RCC 7860 (cell line): ENCODE measurements around the gene UGT1A9.

Experiments
- DNase-seq: peaks from one replicate; pipeline ENCODE4 v3.0.0-alpha.2; 2015; ENCODE audit warnings: low spot score
- FAIRE-seq: peaks from 2 replicates; lab custom pipeline; 2012; peaks lifted over from hg19 to GRCh38; lab: Jason Lieb, UNC

Gene UGT1A9

DNA sequence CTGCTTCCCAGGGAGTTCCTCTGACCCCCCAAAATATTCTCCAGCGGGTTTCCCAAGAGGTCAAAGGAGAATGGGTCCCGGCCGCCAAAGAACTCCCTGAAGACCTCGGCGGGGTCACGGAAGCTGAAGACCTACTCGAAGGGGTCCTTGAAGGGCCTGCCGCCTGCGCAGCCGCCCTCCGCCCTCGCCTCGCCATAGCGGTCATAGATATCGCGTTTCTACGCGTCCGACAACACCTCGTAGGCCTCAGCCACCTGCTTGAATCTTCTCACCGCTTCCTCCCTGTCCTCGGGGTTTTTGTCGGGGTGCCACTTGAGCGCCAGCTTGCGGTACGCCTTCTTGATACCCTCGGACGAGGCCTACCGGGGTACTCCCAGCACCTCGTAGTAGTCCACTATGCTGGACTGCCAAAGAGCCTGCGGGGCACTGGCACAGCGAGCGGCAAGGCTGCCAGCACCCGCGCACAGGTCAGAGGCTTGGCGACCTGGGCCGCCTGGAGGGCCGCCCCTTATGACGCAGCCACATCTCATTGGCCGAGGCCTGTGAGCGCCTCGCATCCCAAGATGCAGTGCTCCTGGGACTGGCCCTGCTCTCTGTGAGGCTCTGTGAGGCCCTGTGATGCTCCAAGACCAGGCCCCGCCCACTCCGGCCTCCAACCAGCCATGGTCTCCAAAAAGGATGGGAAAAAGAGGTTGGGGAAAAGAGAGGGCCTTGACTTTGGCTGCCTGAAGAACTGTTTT, 83.3 kb downstream of the UGT1A9 start:
- FAIRE-seq (no peak), DNase-seq (no peak)

DNA sequence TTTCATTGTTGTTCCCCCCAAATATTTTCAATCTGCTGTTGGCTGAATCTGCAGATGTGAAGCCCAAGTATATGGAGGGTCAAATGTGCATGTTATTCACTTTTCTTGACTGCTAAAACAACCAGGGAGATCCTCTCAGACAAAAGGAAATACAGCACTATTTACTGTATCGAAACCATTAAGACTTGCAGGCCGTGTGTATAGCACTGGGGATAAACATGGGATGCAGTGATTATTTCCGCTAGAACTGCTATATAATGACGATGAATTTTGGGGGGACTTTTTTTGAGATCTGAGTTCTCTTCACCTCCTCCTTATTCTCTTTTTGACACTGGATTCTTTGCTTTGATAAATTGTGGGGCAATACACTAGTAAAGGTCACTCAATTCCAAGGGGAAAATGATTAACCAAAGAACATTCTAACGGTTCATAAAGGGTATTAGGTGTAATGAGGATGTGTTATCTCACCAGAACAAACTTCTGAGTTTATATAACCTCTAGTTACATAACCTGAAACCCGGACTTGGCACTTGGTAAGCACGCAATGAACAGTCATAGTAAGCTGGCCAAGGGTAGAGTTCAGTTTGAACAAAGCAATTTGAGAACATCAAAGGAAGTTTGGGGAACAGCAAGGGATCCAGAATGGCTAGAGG, 84.9 kb downstream of the UGT1A9 start:
- DNase-seq = no peak
- FAIRE-seq = no peak

DNA sequence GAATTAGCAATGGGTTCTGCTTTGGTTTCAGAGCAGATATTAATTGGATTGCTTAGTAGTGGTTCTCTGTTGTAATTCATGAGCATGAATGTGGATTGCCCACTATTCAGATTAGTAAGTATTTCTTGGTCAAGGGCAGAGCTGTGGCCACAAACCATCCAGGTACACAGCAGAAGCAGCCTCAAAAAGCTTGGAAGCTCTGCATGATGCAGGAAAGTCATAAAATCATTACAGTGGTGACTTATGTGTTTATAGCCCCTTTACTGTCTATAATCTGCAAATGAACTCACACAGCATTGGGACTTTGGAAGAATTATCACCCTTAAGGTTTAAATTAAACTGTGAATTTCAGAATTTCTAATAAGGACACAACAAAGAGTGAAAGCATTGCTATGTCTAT, 86.4 kb downstream of the UGT1A9 start:
- FAIRE-seq (no peak), DNase-seq (no peak)

DNA sequence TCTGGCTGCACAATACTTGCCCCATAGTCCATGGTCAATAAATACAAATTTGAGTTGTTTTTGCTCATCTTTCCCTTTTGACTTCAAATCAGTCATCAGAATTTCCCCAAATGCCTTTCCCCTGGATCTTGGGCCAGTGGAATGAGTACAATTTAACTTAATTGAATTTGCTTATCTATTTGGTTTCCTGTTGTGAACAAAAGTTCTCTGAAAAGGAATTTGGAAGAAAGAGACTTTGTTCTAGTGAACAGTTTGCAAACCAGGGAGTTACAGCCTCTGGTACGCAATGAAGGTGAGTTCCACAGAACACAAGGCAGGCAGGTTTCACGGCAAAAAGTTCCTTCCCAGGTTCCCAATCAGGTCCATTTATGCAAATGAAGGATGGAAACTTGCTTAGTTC, 87.2 kb downstream of the UGT1A9 start:
- no peak for FAIRE-seq

DNA sequence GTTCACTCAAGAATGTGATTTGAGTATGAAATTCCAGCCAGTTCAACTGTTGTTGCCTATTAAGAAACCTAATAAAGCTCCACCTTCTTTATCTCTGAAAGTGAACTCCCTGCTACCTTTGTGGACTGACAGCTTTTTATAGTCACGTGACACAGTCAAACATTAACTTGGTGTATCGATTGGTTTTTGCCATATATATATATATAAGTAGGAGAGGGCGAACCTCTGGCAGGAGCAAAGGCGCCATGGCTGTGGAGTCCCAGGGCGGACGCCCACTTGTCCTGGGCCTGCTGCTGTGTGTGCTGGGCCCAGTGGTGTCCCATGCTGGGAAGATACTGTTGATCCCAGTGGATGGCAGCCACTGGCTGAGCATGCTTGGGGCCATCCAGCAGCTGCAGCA, 88.3 kb downstream of the UGT1A9 start, which contains the start of gene UGT1A1:
Gene UGT1A1 (plus strand): TSS at position 228 of the 400 bp plus-strand sequence. CDS start 18 bp downstream, at position 246.
- FAIRE-seq (no peak), DNase-seq (no peak)

More for the DNA sequence above, 87.2 kb downstream of the UGT1A9 start:
- DNase-seq = no peak

DNA sequence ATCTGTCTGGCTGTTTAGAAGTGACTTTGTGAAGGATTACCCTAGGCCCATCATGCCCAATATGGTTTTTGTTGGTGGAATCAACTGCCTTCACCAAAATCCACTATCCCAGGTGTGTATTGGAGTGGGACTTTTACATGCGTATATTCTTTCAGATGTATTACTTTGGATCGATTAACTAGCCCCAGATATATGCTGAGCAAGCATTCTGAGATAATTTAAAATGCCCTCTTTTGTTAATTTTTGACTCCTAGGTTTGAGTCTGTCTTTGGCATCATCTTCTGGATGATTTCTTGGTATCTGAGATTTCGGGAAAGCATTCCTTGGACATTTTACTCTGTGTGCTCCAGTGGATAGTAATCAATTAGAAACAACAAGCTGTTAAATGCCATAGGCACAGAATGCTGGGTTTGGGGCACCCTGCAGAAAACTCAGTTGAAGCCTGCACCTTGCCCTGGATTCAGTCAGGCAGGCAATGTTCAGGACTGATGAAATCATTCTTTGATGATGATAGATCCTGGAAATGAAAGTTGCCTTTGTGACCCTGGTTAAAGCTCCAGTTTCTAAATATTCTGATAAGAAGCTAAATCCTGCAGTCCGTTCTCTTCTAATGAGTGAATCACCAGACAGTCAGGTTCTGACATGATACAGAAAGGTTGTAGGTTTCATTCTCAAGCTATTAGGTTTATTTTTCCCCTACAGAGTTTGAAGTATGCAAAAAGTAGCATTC, 89.5 kb downstream of the UGT1A9 start:
- no peak for DNase-seq
- no peak for FAIRE-seq

DNA sequence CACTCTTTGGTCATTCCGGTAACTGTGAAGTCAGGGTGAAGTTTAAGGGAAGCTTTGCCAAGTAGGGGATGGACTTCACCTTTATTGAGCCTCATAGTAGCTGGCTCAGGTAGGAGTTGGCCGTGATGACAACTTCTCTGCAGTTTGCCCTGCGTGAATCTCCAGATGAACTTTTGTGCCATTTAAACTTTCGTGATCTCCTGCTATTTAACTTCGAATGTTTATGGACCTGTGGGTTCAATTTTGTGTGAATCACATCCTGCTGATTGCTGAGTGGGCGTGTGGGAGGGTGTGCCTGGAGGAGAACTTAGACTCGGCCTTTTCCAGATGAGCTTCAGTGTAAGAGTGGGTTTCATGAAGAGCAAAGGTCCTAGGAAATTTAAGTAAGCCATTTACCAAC, 92.6 kb downstream of the UGT1A9 start:
- peak; percentile 85 for FAIRE-seq
- DNase-seq = peak; percentile 58

DNA sequence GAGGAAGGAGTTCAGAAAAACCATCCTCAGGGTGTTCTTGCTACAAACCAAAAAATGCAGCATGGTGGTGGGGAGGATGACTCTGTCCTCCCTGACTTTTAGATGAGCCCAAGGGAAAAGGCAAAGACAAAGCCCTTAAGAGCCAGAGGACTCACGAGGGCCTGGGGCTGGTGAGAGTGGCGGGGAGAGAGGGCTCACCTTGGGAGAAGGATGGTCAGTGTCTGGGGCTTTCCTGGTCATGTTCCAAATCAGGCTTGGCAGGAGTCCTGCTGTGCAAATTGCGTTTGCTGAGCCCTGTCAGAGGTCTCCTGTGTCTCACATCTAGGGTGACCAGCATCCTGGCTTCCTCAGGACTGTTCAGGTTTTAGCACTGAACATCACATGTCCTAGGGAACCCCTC, 93.1 kb downstream of the UGT1A9 start:
- no peak for FAIRE-seq
- no peak for DNase-seq

DNA sequence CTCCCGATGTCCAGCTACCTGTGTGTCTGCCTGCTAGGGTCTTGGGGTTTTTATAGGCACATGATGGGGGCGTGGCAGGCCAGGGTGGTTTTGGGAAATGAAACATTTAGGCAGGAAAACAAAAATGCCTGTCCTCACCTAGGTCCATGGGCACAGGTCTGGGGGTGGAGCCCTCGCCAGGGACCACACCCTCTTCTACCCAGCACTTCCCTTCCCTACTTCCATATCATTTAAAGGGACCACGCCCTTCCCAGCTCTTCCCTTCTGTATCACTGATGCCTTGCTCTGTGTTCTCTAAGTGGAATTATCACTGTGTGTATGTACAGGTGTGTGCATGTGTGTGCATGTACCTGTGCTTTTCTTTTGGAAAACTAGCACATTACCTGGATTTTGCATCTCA, 94.7 kb downstream of the UGT1A9 start:
- FAIRE-seq = no peak
- DNase-seq = no peak

DNA sequence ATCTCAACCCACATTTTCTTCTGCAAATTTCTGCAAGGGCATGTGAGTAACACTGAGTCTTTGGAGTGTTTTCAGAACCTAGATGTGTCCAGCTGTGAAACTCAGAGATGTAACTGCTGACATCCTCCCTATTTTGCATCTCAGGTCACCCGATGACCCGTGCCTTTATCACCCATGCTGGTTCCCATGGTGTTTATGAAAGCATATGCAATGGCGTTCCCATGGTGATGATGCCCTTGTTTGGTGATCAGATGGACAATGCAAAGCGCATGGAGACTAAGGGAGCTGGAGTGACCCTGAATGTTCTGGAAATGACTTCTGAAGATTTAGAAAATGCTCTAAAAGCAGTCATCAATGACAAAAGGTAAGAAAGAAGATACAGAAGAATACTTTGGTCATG, 96.4 kb downstream of the UGT1A9 start:
- DNase-seq = no peak
- FAIRE-seq = no peak

DNA sequence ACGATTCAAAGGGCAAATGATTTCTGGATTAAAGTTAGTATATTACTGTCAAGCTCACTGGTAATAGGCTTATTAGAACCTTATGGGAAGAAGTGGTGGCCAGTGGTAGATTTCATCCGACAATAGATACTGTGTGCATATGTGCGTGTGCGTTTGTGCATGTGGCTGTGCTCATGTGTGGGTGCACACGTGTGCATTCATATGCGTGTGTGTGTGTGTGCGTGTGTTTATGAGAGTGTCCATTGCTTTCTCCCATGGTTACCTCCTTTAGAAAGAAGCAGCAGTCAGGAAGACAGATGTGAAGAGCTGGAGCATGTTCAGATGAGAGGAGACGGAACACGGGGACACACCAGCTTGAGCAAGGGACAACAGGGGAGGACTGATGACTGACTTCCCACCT, 97.6 kb downstream of the UGT1A9 start:
- no peak for DNase-seq
- FAIRE-seq = no peak

DNA sequence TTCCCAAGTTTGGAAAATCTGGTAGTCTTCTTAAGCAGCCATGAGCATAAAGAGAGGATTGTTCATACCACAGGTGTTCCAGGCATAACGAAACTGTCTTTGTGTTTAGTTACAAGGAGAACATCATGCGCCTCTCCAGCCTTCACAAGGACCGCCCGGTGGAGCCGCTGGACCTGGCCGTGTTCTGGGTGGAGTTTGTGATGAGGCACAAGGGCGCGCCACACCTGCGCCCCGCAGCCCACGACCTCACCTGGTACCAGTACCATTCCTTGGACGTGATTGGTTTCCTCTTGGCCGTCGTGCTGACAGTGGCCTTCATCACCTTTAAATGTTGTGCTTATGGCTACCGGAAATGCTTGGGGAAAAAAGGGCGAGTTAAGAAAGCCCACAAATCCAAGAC, 100.5 kb downstream of the UGT1A9 start:
- FAIRE-seq = no peak

DNA sequence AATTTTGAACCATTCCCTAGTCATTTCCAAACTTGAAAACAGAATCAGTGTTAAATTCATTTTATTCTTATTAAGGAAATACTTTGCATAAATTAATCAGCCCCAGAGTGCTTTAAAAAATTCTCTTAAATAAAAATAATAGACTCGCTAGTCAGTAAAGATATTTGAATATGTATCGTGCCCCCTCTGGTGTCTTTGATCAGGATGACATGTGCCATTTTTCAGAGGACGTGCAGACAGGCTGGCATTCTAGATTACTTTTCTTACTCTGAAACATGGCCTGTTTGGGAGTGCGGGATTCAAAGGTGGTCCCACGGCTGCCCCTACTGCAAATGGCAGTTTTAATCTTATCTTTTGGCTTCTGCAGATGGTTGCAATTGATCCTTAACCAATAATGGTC, 100.9 kb downstream of the UGT1A9 start:
- no peak for DNase-seq

More for the DNA sequence above, 100.5 kb downstream of the UGT1A9 start:
- no peak for DNase-seq

DNA sequence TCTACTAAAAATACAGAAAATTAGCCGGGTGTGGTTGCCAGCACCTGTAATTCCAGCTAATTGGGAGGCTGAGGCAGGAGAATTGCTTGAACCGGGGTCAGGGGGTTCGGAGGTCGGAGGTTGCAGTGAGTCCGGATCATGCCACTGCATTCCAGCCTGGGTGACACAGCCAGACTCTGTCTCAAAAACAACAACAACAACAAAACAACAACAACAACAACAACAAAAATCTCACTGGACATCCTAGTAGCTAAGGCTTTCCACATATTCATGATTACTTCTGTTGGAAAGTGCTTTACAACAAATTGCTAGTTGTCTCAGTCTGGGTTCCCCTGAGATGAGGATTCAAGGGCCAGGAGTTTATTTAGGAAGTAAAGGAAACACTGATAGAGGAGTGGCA, 102.2 kb downstream of the UGT1A9 start:
- FAIRE-seq (no peak), DNase-seq (no peak)

More for the DNA sequence above, 100.9 kb downstream of the UGT1A9 start:
- no peak for FAIRE-seq

DNA sequence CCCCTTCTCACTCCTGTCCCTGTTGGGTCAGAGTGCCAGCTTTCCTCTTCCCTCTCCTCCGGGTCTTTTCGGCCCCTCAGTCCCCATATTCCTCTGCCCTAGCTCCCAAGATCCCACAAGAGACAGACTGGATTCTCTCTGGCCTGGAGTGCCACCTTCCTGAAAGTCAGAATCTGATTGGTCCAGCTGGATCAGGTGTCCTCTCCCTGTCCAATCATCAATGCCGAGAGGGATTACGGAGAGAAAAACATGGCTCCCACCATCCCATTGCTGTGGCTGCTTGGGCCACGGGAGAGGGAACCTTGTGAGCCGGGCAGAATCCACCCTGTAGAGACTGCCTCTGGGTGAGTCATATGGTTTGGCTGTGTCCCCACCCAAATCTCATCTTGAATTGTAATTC, 103.7 kb downstream of the UGT1A9 start:
- DNase-seq (no peak), FAIRE-seq (no peak)

DNA sequence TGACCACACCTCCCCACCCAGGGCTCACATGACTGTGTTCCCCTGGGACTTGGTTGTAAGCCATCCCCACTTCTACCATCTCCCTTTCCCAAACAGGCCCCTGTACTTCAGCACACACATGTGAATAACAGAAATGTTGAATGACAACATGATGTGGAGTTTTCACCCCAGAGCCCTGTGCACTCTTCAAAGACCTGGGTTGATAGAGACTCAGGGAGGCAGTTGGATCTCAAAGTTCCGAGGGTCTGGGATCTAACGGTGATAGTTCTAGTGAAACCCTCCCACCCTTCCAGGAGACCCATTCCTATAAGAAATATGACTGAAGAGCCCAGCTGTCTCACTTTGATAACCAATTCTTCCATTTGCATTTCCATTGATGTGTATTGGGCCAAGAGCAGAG, 106.3 kb downstream of the UGT1A9 start, which contains the start of gene MROH2A:
Gene MROH2A (plus strand): TSS at position 301 of the 400 bp plus-strand sequence. CDS start 1,029 bp downstream, outside the sequence.
- FAIRE-seq (no peak), DNase-seq (no peak)

DNA sequence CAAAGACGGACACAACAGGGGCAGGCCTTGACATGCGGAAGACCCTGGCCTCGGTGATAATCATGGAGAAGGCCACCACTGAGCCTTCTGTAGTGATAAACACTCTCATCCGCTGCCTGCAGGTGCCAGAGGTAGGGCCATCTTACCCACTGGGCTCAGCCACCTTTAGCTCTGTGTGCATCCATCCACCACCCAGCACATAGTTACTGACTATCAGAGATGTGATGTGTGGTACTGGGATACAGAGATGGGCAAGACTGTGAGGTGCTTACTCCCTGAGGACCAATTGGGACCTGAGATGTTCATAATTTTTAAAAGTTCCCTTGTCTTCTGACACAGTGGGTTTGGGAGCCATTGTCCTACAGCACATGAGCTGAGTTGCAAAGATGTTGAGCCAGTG, 108.0 kb downstream of the UGT1A9 start:
- FAIRE-seq (no peak), DNase-seq (no peak)

DNA sequence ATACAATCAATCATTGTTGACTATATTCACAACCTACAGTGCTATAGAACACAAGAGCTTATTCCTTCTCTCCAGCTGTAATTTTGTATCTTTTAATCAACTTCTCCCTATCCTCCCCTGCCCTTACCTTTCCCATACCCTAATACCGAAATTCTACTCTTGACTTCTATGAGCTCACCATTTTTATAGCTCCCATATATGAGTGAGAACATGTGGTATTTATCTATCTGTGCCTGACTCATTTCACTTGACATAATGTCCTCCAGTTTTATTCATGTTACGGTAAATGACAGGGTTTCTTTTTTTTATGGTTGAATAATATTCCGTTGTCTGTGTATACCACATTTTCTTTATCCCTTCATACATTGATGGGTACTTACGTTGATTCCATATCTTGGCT, 109.1 kb downstream of the UGT1A9 start:
- FAIRE-seq (no peak), DNase-seq (no peak)

DNA sequence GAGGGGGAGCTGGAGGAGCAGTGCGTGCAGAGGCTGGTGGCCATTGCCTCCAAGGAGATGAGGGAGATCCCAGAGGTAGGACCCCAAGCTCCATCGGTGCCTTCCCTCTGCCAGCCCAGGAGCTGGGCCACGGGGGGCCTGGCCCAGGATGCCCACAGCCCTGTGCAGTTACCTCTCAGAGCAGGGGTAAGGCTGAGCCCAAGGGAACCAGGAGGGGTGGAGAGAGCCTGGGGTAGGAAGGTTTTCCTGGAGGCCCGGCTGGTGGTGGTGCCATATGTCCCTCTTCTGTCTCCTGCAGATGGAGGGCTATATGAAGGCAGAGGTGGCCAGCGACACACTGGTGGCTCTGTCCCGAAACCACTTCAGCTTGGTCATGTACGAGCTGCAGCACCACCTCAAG, 117.9 kb downstream of the UGT1A9 start:
- DNase-seq (no peak), FAIRE-seq (no peak)

DNA sequence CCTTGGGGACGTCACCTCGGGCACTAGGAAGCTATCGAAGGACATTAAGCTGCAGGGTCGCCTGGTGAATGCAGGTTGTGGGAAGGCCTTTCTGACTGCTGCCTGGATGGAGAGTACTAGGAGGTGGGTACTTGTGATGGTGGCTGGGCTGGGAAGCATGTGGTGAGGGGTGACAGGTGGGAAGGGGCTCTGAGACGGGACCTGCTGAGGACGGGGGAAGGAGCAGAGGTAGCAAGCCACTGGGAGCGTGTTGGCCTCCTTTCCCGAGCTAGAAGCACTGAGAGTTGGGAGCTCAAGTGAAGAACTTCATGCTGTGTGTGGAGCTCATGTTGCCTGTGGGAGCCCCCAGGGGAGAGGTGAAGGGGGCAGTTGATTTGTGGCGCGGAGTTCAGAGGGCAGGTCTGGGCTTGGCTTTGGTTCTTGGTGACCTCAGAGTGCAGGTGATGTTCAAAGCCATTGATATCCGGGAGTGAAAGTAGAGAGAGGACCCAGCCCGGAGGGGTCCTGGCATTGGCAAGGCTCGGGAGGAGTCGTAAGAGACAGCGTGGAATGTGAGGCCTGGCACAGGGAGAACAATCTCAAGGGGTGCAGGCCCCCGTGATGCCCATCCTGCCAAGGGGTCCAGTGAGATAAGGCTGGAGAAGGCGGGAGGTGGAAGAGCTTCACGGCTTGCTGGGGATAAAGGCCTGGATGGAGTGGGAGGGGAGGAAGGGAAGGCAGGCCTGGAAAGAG, 119.6 kb downstream of the UGT1A9 start:
- FAIRE-seq = no peak
- no peak for DNase-seq

DNA sequence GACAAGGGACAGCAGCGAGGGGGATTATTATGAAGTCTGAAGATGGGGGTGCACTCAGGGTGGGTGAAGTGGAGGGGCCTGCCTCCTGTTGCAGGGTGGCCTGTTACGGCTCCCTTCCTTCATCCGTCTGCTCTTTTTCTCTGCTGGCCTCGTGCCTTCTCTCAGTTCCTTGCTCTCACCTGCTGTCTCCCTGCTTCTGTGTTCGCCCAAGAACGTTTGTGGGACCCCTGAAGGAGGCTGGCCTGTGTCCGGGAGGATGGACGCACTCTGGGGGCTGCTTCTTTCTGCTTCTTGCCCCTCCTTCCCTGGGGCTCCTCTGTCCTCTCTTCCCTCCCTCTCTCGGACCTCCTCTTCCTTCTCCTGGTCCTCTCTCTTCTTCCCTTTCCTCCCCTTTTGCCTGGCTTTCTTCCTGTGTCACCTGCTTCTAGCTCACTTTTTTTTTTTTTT, 120.2 kb downstream of the UGT1A9 start:
- no peak for DNase-seq
- FAIRE-seq = no peak
